Tibial nerve (tissue), 3 donors: ENCODE data around the gene TMIGD1.

Experiments used
- POLR2A ChIP-seq, 2 donors: fragments of 450-650 bp; IDR thresholded peaks; one replicate each; pipeline ENCODE4 v1.6.1; 2017; ENCODE audit warnings: antibody characterized with exemption in 2 of 2, mild to moderate bottlenecking in 2 of 2, moderate library complexity in 2 of 2
- TF ChIP-seq, protein P1 (sequence below), 5 experiments: fragments of 200-600 bp in 3 of 5; fragments of 450-650 bp in 2 of 5; sonication (generic) in 3 of 5; IDR thresholded peaks; one replicate each; pipeline ENCODE4 v1.5.1; 2016 to 2019; ENCODE audit warnings: antibody characterized with exemption in 5 of 5, mild to moderate bottlenecking in 3 of 5, moderate library complexity in 2 of 5

DNA sequence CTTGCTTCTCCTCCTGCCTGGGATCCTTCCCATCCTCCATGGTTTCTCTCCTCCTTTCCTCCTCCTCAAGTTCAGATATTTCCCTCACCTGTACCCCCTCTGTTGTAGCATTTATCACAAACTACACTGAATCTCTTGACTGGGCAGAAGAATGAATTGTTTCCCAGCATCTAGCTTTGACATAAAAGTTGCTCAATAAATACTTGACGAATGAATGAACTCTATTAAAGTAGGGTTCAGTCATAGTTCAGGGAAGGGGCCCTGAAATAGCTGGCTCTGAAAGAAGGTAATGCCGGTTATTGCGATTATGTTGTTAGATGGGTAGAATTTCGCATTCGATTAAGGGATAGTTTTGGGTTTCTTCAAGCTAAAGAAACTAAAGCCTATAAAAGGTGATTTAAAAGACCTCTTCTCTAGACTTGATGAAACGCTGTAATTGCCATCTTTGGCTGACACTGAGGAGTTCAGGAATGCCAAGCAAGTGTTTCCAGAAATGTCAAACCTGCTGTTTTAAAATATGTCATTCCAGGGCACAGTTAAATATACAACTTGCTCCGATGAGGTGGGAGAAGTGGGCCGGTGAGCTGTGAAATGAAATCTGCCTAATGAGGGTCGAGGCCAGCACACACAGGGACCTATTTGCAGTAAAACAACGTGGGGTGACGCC, 43.9 kb upstream of the TMIGD1 start:
- TF ChIP-seq POLR2A (IDR thresholded peaks at IDR 0.05): no peak
- TF ChIP-seq, protein P1, sequence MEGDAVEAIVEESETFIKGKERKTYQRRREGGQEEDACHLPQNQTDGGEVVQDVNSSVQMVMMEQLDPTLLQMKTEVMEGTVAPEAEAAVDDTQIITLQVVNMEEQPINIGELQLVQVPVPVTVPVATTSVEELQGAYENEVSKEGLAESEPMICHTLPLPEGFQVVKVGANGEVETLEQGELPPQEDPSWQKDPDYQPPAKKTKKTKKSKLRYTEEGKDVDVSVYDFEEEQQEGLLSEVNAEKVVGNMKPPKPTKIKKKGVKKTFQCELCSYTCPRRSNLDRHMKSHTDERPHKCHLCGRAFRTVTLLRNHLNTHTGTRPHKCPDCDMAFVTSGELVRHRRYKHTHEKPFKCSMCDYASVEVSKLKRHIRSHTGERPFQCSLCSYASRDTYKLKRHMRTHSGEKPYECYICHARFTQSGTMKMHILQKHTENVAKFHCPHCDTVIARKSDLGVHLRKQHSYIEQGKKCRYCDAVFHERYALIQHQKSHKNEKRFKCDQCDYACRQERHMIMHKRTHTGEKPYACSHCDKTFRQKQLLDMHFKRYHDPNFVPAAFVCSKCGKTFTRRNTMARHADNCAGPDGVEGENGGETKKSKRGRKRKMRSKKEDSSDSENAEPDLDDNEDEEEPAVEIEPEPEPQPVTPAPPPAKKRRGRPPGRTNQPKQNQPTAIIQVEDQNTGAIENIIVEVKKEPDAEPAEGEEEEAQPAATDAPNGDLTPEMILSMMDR (IDR thresholded peaks at IDR 0.05): no peak
